Fibroblast of lung (primary cell): Measurements from ENCODE around the gene GUCA1C. TPM values are rescaled to one million over a fixed set of nuclear protein-coding genes. Genes with fewer than 3 reads are reported as not detected.

ENCODE experiments used
- DNase-seq, 2 donors: peaks; one replicate each; pipeline versions ENCODE4 v3.0.0 to v3.0.0-alpha.2; 2010; ENCODE audit warnings: low read depth in 2 of 2
- H2AFZ ChIP-seq: 2 replicates; pipeline ENCODE4 v1.5.1; 2012; ENCODE audit warnings: low read length, control low read depth, inconsistent platforms
- H3K27ac ChIP-seq: 2 replicates; pipeline ENCODE4 v1.5.1; 2011; ENCODE audit warnings: low read length, control low read depth; ENCODE audit not compliant: insufficient read depth
- H3K27me3 ChIP-seq: 2 replicates; pipeline ENCODE4 v1.5.1; 2011; ENCODE audit warnings: mild to moderate bottlenecking, low read length; ENCODE audit not compliant: control insufficient read depth, insufficient read depth
- H3K36me3 ChIP-seq: 2 replicates; pipeline ENCODE4 v1.5.1; 2011; ENCODE audit warnings: low read length; ENCODE audit not compliant: control insufficient read depth, insufficient read depth
- H3K4me1 ChIP-seq: 2 replicates; pipeline ENCODE4 v1.5.1; 2011; ENCODE audit warnings: low read length; ENCODE audit not compliant: control insufficient read depth, insufficient read depth; ENCODE audit errors: extremely low read depth
- H3K4me2 ChIP-seq: 2 replicates; pipeline ENCODE4 v1.5.1; 2011; ENCODE audit warnings: low read length, control low read depth; ENCODE audit not compliant: insufficient read depth; ENCODE audit errors: extremely low read depth
- H3K4me3 ChIP-seq, 4 experiments: fragments of 200-600 bp in 1 of 4; sonication (generic) in 1 of 4; replicated peaks in 1 of 4; 2 replicates each; pipeline ENCODE4 v1.5.1; 2011 to 2016; ENCODE audit warnings: low read length in 4 of 4, low read depth in 3 of 4, mild to moderate bottlenecking in 3 of 4, control low read depth in 2 of 4, inconsistent platforms in 1 of 4, mixed read lengths in 1 of 4; ENCODE audit not compliant: insufficient read depth in 1 of 4; ENCODE audit errors: control extremely low read depth in 1 of 4
- H3K79me2 ChIP-seq: 2 replicates; pipeline ENCODE4 v1.5.1; 2012; ENCODE audit warnings: mild to moderate bottlenecking, low read length, inconsistent platforms; ENCODE audit not compliant: control insufficient read depth, insufficient read depth
- H3K9ac ChIP-seq: 2 replicates; pipeline ENCODE4 v1.5.1; 2011; ENCODE audit warnings: mild to moderate bottlenecking, low read length, control low read depth; ENCODE audit not compliant: insufficient read depth
- H3K9me3 ChIP-seq: 2 replicates; pipeline ENCODE4 v1.5.1; 2012; ENCODE audit warnings: low read depth, low read length; ENCODE audit not compliant: control insufficient read depth, insufficient read depth
- H4K20me1 ChIP-seq: 2 replicates; pipeline ENCODE4 v1.5.1; 2011; ENCODE audit warnings: low read length; ENCODE audit not compliant: control insufficient read depth, insufficient read depth; ENCODE audit errors: extremely low read depth
- EZH2 ChIP-seq: IDR thresholded peaks from 2 replicates; pipeline ENCODE4 v1.5.1; 2012; ENCODE audit warnings: low read length, control low read depth, mild to moderate bottlenecking; ENCODE audit errors: missing control alignments
- polyA minus RNA-seq: library from RNA; depleted of rRNA, polyadenylated mRNA; stranded (reverse); fragments of >200 nt; gene quantifications from 2 replicates; pipeline ENCODE4 v1.2.3, GENCODE V29; 2011; ENCODE audit warnings: low replicate concordance
- polyA plus RNA-seq, 2 donors: library from polyadenylated mRNA; depleted of rRNA in 1 of 2; stranded (reverse) in 1 of 2; unstranded in 1 of 2; fragments of >200 nt; gene quantifications; 2 replicates each; pipeline ENCODE4 v1.2.1, GENCODE V29; 2011 to 2012; ENCODE audit warnings: missing spikeins in 1 of 2
- total RNA-seq: library from RNA; depleted of rRNA; stranded (reverse); fragments of >200 nt; gene quantifications from 2 replicates; pipeline ENCODE4 v1.2.1, GENCODE V29; 2014
- TF ChIP-seq, protein P1 (sequence below), 2 donors: IDR thresholded peaks in 1 of 2; conservative IDR thresholded peaks in 1 of 2; 1 replicate in 1 of 2; 2 replicates in 1 of 2; pipeline ENCODE4 v1.5.1; 2011 to 2012; ENCODE audit warnings: low read length in 2 of 2, control low read depth in 1 of 2, inconsistent platforms in 1 of 2, low read depth in 1 of 2, mild to moderate bottlenecking in 1 of 2

Gene GUCA1C
- total RNA-seq: not detected in 2 replicates
- polyA plus RNA-seq: not detected in 2 replicates
- not detected in 2 replicates for polyA plus RNA-seq (2012)
- polyA minus RNA-seq: not detected in 2 replicates

- Histone ChIP-seq H3K79me2 (no peaks in the 10 kb centered on the region), H4K20me1 (no peaks in the 10 kb centered on the region), H2AFZ (no peak within 1 kb of the TSS), H3K27me3 (no peaks in the 10 kb centered on the region), H3K9me3 (no peaks in the 10 kb centered on the region), H3K27ac (no peak within 1 kb of the TSS), H3K36me3 (no peaks in the 10 kb centered on the region), H3K9ac (no peak within 1 kb of the TSS), H3K4me2 (no peak within 1 kb of the TSS), H3K4me1 (no peaks in the 10 kb centered on the region), H3K4me3 (no peak within 1 kb of the TSS)
- no peak for DNase-seq
- no peak for TF ChIP-seq EZH2
Measured at GRCh38 chr3:108953700-108954099, at the start of gene GUCA1C. Gene GUCA1C, minus strand, starts transcription at chr3:108953879. Its CDS starts 117 bp downstream, at chr3:108953762.

DNA sequence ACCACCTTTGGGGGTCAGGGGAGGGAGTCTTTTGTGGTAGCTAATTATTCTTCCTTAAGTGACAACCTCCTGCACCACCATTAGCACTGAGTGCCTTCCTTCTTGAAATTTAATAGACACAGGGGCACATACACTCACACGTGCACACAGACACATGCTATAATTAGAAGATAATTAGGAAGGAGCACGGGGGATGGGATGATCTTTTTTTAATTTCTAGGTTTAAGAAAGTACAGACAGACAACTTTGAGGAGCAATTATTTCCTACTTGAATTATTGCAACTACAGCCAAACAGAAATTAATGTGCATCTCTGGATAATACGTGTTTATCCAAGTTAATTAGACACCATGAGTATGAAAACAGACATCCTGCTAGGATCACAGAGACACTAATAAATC, 44.8 kb upstream of the GUCA1C start:
- no peak for TF ChIP-seq EZH2
- TF ChIP-seq, protein P1, sequence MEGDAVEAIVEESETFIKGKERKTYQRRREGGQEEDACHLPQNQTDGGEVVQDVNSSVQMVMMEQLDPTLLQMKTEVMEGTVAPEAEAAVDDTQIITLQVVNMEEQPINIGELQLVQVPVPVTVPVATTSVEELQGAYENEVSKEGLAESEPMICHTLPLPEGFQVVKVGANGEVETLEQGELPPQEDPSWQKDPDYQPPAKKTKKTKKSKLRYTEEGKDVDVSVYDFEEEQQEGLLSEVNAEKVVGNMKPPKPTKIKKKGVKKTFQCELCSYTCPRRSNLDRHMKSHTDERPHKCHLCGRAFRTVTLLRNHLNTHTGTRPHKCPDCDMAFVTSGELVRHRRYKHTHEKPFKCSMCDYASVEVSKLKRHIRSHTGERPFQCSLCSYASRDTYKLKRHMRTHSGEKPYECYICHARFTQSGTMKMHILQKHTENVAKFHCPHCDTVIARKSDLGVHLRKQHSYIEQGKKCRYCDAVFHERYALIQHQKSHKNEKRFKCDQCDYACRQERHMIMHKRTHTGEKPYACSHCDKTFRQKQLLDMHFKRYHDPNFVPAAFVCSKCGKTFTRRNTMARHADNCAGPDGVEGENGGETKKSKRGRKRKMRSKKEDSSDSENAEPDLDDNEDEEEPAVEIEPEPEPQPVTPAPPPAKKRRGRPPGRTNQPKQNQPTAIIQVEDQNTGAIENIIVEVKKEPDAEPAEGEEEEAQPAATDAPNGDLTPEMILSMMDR (conservative IDR thresholded peaks at IDR 0.05 in 1 of 2, IDR thresholded peaks at IDR 0.05 in 1 of 2; ENCODE audit: low read depth in 1 of 2, low read length in 2 of 2): no peak
- Histone ChIP-seq H3K9ac (no peak overlapping the region), H3K9me3 (no peaks in the 10 kb centered on the region), H3K4me1 (no peaks in the 10 kb centered on the region), H3K4me3 (no peak overlapping the region), H3K36me3 (no peaks in the 10 kb centered on the region), H3K27ac (no peak overlapping the region), H4K20me1 (no peaks in the 10 kb centered on the region), H3K27me3 (no peaks in the 10 kb centered on the region), H3K79me2 (no peaks in the 10 kb centered on the region), H3K4me2 (no peak overlapping the region), H2AFZ (no peak overlapping the region)
- no peak for DNase-seq

GRCh38 chr3:108985844-108986243, 32.2 kb upstream of the GUCA1C start:
- H3K79me2 ChIP-seq: no peaks in the 10 kb centered on the region
- no peak overlapping the region for H3K27ac ChIP-seq
- no peak overlapping the region for H2AFZ ChIP-seq
- H3K9ac ChIP-seq: no peak overlapping the region
- no peaks in the 10 kb centered on the region for H3K27me3 ChIP-seq
- no peak overlapping the region for H3K4me2 ChIP-seq
- H3K9me3 ChIP-seq: no peaks in the 10 kb centered on the region
- TF ChIP-seq, protein P1 (conservative IDR thresholded peaks at IDR 0.05 in 1 of 2, IDR thresholded peaks at IDR 0.05 in 1 of 2; ENCODE audit: low read depth in 1 of 2, low read length in 2 of 2): no peak
- TF ChIP-seq EZH2: no peak
- no peak overlapping the region for H3K4me3 ChIP-seq
- DNase-seq: no peak
- no peaks in the 10 kb centered on the region for H3K4me1 ChIP-seq
- no peaks in the 10 kb centered on the region for H3K36me3 ChIP-seq
- H4K20me1 ChIP-seq: no peaks in the 10 kb centered on the region
